KMS-11 (cell line): ENCODE results near the gene DSC3.

Source experiments
- H2AFZ ChIP-seq: fragments of 200-600 bp; sonication (generic); 2 replicates; pipeline ENCODE4 v1.6.1; 2016; ENCODE audit warnings: antibody characterized with exemption, mixed run types, low read depth
- H3K27ac ChIP-seq: fragments of 200-600 bp; sonication (generic); 2 replicates; pipeline ENCODE4 v1.6.1; 2016; ENCODE audit warnings: mild to moderate bottlenecking, mixed run types
- H3K27me3 ChIP-seq: fragments of 200-600 bp; sonication (generic); 2 replicates; pipeline ENCODE4 v1.6.1; 2017; ENCODE audit warnings: mild to moderate bottlenecking, low read depth, mixed run types, moderate library complexity; ENCODE audit not compliant: insufficient read depth
- H3K36me3 ChIP-seq: fragments of 200-600 bp; sonication (generic); 2 replicates; pipeline ENCODE4 v1.6.1; 2017; ENCODE audit warnings: mild to moderate bottlenecking, mixed run types; ENCODE audit not compliant: insufficient read depth
- H3K4me1 ChIP-seq: fragments of 200-600 bp; sonication (generic); 2 replicates; pipeline ENCODE4 v1.6.1; 2016; ENCODE audit warnings: mild to moderate bottlenecking, low read depth, mixed run types; ENCODE audit not compliant: poor library complexity, severe bottlenecking
- H3K4me2 ChIP-seq: fragments of 200-600 bp; sonication (generic); 2 replicates; pipeline ENCODE4 v1.7.0; 2016; ENCODE audit warnings: mild to moderate bottlenecking, mixed run types
- H3K4me3 ChIP-seq: fragments of 200-600 bp; sonication (generic); IDR thresholded peaks from 2 replicates; pipeline ENCODE4 v1.6.1; 2017; ENCODE audit warnings: low read depth, low read length, mixed read lengths; ENCODE audit not compliant: insufficient read depth
- H3K79me2 ChIP-seq: fragments of 200-600 bp; sonication (generic); 2 replicates; pipeline ENCODE4 v1.6.1; 2016; ENCODE audit warnings: low read depth, mixed run types; ENCODE audit not compliant: insufficient read depth
- H3K9ac ChIP-seq: fragments of 200-600 bp; sonication (generic); 2 replicates; pipeline ENCODE4 v1.6.1; 2016; ENCODE audit warnings: mild to moderate bottlenecking, mixed run types
- H4K20me1 ChIP-seq: fragments of 200-600 bp; sonication (generic); 2 replicates; pipeline ENCODE4 v1.6.1; 2016; ENCODE audit warnings: mild to moderate bottlenecking, mixed run types; ENCODE audit not compliant: insufficient read depth
- TF ChIP-seq, protein P1 (sequence below): fragments of 200-600 bp; sonication (generic); conservative IDR thresholded peaks from 2 replicates; pipeline ENCODE4 v1.6.1; 2017; ENCODE audit warnings: low read depth, mild to moderate bottlenecking, antibody characterized with exemption, low read length, moderate library complexity, mixed read lengths

Gene DSC3

DNA sequence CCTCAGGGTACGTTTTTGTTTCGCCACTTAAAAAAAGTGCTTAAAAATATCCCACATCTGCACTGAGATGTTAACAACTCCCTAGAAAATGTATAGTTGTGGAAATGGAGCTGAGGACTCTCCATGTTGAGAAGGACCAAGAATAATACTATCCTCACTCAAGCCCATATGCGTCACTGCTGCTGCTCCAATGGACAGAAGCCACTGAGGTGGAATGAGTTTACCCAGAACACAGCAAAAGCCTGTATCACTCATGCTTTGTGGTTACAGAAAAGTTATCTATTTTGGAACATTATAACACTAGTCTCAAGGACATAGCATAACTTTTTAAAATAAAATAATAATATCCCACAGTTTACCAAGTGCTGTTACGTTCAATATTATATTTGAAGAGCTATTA, 31.9 kb downstream of the DSC3 start:
- H3K27me3 ChIP-seq, result no peaks in the 10 kb centered on the region
- H3K4me3 ChIP-seq, result no peak overlapping the region
- H3K79me2 ChIP-seq, result no peaks in the 10 kb centered on the region
- no peak overlapping the region for H3K4me2 ChIP-seq
- no peak overlapping the region for H2AFZ ChIP-seq
- no peaks in the 10 kb centered on the region for H4K20me1 ChIP-seq
- no peak overlapping the region for H3K9ac ChIP-seq
- TF ChIP-seq, protein P1, sequence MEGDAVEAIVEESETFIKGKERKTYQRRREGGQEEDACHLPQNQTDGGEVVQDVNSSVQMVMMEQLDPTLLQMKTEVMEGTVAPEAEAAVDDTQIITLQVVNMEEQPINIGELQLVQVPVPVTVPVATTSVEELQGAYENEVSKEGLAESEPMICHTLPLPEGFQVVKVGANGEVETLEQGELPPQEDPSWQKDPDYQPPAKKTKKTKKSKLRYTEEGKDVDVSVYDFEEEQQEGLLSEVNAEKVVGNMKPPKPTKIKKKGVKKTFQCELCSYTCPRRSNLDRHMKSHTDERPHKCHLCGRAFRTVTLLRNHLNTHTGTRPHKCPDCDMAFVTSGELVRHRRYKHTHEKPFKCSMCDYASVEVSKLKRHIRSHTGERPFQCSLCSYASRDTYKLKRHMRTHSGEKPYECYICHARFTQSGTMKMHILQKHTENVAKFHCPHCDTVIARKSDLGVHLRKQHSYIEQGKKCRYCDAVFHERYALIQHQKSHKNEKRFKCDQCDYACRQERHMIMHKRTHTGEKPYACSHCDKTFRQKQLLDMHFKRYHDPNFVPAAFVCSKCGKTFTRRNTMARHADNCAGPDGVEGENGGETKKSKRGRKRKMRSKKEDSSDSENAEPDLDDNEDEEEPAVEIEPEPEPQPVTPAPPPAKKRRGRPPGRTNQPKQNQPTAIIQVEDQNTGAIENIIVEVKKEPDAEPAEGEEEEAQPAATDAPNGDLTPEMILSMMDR, result no peak
- no peaks in the 10 kb centered on the region for H3K36me3 ChIP-seq
- H3K27ac ChIP-seq, result no peak overlapping the region
- no peaks in the 10 kb centered on the region for H3K4me1 ChIP-seq

DNA sequence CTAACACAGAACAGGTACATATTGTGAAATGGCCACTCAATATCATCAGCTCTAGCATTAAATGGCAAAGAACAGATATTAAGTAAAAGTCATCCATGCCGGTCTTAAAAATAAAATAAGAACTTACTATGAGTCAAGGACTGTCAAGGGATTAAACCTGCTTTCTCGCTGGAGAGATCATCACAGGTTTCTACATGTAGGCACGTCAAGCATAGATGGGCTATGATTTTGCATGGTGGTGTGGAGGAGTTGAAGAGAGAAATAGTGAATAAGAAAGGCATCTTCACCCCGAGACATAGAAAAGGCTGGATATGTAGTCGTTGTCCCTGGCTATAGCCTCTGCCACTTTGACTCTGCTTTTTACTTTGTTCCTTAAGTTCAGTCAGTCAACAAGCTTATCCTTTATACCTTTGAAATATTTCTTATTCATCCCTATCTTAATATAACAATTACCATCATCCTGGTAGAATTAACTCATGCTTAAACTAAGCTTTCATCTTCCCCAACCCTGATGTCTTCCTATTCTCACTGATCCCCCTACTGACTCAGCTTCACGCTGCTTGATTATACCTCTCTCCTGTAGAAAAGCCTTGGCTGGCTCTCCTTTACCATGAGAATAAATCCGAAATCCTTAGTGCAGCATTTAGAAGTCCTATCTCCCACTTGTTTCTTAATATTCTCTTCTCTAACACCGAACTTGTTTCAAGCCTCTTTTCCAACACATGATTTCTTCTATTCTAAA, 42.5 kb downstream of the DSC3 start:
- no peaks in the 10 kb centered on the region for H3K79me2 ChIP-seq
- no peak overlapping the region for H3K4me3 ChIP-seq
- H3K27me3 ChIP-seq, result no peaks in the 10 kb centered on the region
- H3K27ac ChIP-seq, result no peak overlapping the region
- H3K4me2 ChIP-seq, result no peak overlapping the region
- no peak overlapping the region for H3K9ac ChIP-seq
- TF ChIP-seq, protein P1, result no peak
- no peak overlapping the region for H2AFZ ChIP-seq
- no peaks in the 10 kb centered on the region for H3K4me1 ChIP-seq
- no peaks in the 10 kb centered on the region for H4K20me1 ChIP-seq
- no peaks in the 10 kb centered on the region for H3K36me3 ChIP-seq

DNA sequence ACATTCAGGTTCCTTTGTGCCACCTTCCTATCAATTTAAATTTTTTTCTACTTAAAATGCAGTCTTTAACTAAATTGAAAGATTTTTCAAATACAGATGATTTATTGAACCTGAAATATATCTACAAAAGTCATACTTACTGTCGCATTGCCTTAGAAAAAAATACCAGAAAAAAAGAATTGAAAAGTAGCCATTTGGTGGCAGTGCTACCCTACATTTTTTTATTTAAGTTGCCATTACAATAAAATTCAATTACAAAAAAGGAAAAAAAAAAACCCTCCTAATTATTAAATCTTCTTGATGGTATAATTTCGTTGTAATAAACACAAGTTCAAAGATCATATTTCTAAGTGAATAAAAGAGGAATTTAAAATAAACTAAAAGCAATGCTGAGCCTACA, 43.4 kb downstream of the DSC3 start:
- Histone ChIP-seq H3K27me3 (no peaks in the 10 kb centered on the region), H2AFZ (no peak overlapping the region), H3K4me1 (no peaks in the 10 kb centered on the region), H3K36me3 (no peaks in the 10 kb centered on the region), H3K4me2 (no peak overlapping the region), H3K9ac (no peak overlapping the region), H4K20me1 (no peaks in the 10 kb centered on the region), H3K4me3 (no peak overlapping the region), H3K27ac (no peak overlapping the region), H3K79me2 (no peaks in the 10 kb centered on the region)
- TF ChIP-seq, protein P1, result no peak

DNA sequence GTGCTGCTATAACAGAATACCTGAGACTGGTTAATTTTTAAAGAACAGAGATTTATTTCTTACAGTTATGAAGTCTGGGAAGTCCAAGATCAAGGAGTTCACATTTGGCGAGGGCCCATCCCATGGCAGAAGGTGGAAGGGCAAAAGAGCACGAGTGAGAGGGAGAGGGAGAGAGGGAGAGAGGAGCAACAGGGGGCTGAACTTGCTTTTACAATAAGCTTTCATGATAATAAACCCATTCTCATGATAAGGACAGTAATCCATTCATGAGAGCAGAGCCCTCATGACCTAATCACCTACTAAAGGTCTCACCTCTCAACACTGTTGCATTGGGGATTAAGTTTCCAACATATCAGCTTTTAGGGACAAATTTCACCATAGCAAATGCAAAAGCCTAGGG, 45.3 kb downstream of the DSC3 start:
- H3K9ac ChIP-seq, result no peak overlapping the region
- H3K4me1 ChIP-seq, result no peaks in the 10 kb centered on the region
- no peak overlapping the region for H3K4me3 ChIP-seq
- H3K27me3 ChIP-seq, result no peaks in the 10 kb centered on the region
- H3K4me2 ChIP-seq, result no peak overlapping the region
- H3K79me2 ChIP-seq, result no peaks in the 10 kb centered on the region
- H3K27ac ChIP-seq, result no peak overlapping the region
- TF ChIP-seq, protein P1, result no peak
- no peaks in the 10 kb centered on the region for H3K36me3 ChIP-seq
- no peak overlapping the region for H2AFZ ChIP-seq
- no peaks in the 10 kb centered on the region for H4K20me1 ChIP-seq
